Activated CD8-positive, alpha-beta memory T cell treated with anti-CD3 and anti-CD28 coated beads, Interleukin-2, amount 50 U/mL, for 1 hour (primary cell): ENCODE measurements around the gene MAPK11.
A peak's percentile ranks its signal among the peaks of the same experiment; 100 is the strongest.

ENCODE experiments used
- DNase-seq: peaks from one replicate; pipeline ENCODE4 v3.0.0-alpha.2; 2020; ENCODE audit errors: extremely low read depth

Gene MAPK11

GRCh38 chr22:50269970-50270665 is at the start of gene MAPK11:
TSS of gene MAPK11 (minus strand) at chr22:50270380. CDS start at chr22:50270292, 88 bp downstream.
- DNase-seq: peak; percentile 19

GRCh38 chr22:50319503-50319951 is 49.3 kb upstream of the MAPK11 start:
- DNase-seq: no peak

GRCh38 chr22:50318698-50319411 is 48.7 kb upstream of the MAPK11 start:
- DNase-seq: no peak

GRCh38 chr22:50318356-50318697 is 48.1 kb upstream of the MAPK11 start:
- DNase-seq: no peak

- DNase-seq: no peak
Measured at GRCh38 chr22:50317674-50318073, 47.5 kb upstream of the MAPK11 start.

- no peak for DNase-seq
Measured at GRCh38 chr22:50317178-50317577, 47.0 kb upstream of the MAPK11 start.

GRCh38 chr22:50316114-50317065 is 46.2 kb upstream of the MAPK11 start:
- no peak for DNase-seq

- DNase-seq: no peak
Measured at GRCh38 chr22:50315289-50316113, 45.3 kb upstream of the MAPK11 start.

GRCh38 chr22:50314455-50315288 is 44.5 kb upstream of the MAPK11 start:
- DNase-seq: no peak

GRCh38 chr22:50314081-50314454 is 43.9 kb upstream of the MAPK11 start:
- DNase-seq: no peak

- no peak for DNase-seq
Measured at GRCh38 chr22:50313600-50313999, 43.4 kb upstream of the MAPK11 start.

GRCh38 chr22:50313021-50313420 is 42.8 kb upstream of the MAPK11 start:
- no peak for DNase-seq

- no peak for DNase-seq
Measured at GRCh38 chr22:50312371-50312770, 42.2 kb upstream of the MAPK11 start.

GRCh38 chr22:50311606-50312351 is 41.6 kb upstream of the MAPK11 start:
- DNase-seq: no peak

- DNase-seq: no peak
Measured at GRCh38 chr22:50310949-50311444, 40.8 kb upstream of the MAPK11 start.

GRCh38 chr22:50310031-50310722 is 40.0 kb upstream of the MAPK11 start:
- no peak for DNase-seq

GRCh38 chr22:50309601-50309991 is 39.4 kb upstream of the MAPK11 start:
- no peak for DNase-seq

GRCh38 chr22:50308986-50309600 is 38.9 kb upstream of the MAPK11 start:
- DNase-seq: no peak

GRCh38 chr22:50308597-50308935 is 38.4 kb upstream of the MAPK11 start:
- DNase-seq: no peak
